GM18870 (cell line): ENCODE results near the gene RANGAP1.

Experiments
- ATAC-seq: cut with Tn5 transposase; IDR thresholded peaks from one replicate; pipeline ENCODE4 v1.9.1; 2021; ENCODE audit warnings: moderate library complexity; ENCODE audit not compliant: unreplicated experiment

RANGAP1 gene

GRCh38 chr22:41204066-41204465 is 81.9 kb downstream of the RANGAP1 start:
- ATAC-seq: no peak

- no peak for ATAC-seq
Measured at GRCh38 chr22:41203118-41203517, 82.9 kb downstream of the RANGAP1 start.

- ATAC-seq: no peak
Measured at GRCh38 chr22:41201141-41201540, 84.8 kb downstream of the RANGAP1 start.

GRCh38 chr22:41198027-41198580 is 87.9 kb downstream of the RANGAP1 start:
- no peak for ATAC-seq

- no peak for ATAC-seq
Measured at GRCh38 chr22:41197038-41197972, 88.7 kb downstream of the RANGAP1 start.
